ENCODE measurements around the gene CD8A.

DNA sequence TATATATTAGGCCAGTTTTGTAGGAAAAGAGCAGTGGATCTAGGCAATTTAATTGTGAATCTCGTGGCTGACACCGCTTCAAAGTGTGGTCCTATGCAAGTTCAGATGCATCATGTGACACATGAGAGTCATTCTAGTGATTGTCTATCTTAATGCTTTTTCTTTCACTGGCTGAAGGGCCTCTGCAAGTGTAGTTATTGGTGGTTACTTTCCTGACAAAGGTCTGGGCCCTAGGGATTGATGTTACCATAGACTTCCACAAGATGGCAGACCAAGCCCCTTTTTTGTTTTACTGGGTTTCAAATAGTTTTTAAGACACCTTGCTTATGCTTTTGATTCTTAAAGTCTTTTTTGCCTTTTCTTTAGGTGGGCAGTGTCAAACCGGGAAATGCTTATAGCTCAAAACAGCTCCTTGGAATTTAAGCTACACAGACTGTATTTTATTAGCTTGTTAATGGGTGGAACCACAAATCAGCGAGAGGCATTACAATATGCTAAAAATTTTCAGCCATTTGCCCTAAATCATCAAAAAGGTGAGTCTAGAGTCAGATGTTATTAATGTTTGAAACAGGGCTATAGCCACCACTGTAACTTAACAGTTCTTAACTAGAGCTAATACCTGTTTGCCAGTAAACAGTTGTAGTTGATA is 25.9 kb downstream of the CD8A start:
- no peak for TF ChIP-seq EZH2 (IDR thresholded peaks at IDR 0.05; ENCODE audit: borderline replicate concordance, low read depth, low read length, severe bottlenecking)
- TF ChIP-seq, protein P1, sequence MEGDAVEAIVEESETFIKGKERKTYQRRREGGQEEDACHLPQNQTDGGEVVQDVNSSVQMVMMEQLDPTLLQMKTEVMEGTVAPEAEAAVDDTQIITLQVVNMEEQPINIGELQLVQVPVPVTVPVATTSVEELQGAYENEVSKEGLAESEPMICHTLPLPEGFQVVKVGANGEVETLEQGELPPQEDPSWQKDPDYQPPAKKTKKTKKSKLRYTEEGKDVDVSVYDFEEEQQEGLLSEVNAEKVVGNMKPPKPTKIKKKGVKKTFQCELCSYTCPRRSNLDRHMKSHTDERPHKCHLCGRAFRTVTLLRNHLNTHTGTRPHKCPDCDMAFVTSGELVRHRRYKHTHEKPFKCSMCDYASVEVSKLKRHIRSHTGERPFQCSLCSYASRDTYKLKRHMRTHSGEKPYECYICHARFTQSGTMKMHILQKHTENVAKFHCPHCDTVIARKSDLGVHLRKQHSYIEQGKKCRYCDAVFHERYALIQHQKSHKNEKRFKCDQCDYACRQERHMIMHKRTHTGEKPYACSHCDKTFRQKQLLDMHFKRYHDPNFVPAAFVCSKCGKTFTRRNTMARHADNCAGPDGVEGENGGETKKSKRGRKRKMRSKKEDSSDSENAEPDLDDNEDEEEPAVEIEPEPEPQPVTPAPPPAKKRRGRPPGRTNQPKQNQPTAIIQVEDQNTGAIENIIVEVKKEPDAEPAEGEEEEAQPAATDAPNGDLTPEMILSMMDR (IDR thresholded peaks at IDR 0.05; ENCODE audit: borderline replicate concordance, extremely low read depth, low read length, poor library complexity, severe bottlenecking): peak; percentile 82
